OCI-LY7 (cell line): ENCODE results near the gene GRID2IP. TPM values are rescaled to one million over a fixed set of nuclear protein-coding genes. Genes with fewer than 3 reads are reported as not detected.

Experiments used
- BruUV-seq: library from RNA; stranded (reverse); fragments of 400-500 nt; replicated peaks from 2 replicates; lab custom pipeline; 2021; lab: Mats Ljungman, UMichigan
- CTCF ChIA-PET: fragments of 300-600 bp; sonication (Branson Sonifier 250); formaldehyde crosslinking; loops from one replicate; lab custom pipeline; 2022; ENCODE audit warnings: antibody characterized with exemption; ENCODE audit not compliant: unreplicated experiment; lab: Charles Lee
- POLR2A ChIA-PET: fragments of 300-600 bp; sonication (Branson Sonifier 250); formaldehyde crosslinking; loops from one replicate; lab custom pipeline; 2022; ENCODE audit warnings: antibody characterized with exemption; lab: Charles Lee
- DNase-seq: peaks from one replicate; pipeline ENCODE4 v3.0.0-alpha.2; 2015; ENCODE audit warnings: low spot score
- H2AFZ ChIP-seq: fragments of 200-600 bp; sonication (generic), shearing (Covaris generic); 2 replicates; pipeline ENCODE4 v1.6.1; 2014; ENCODE audit warnings: mild to moderate bottlenecking, antibody characterized with exemption, low read length, moderate library complexity
- H3K27ac ChIP-seq: fragments of 200-600 bp; sonication (generic); 2 replicates; pipeline ENCODE4 v1.5.1; 2014; ENCODE audit warnings: mixed run types, low read depth, mild to moderate bottlenecking, moderate library complexity, low read length, inconsistent platforms; ENCODE audit not compliant: poor library complexity, severe bottlenecking
- H3K36me3 ChIP-seq: fragments of 200-600 bp; sonication (generic); 2 replicates; pipeline ENCODE4 v1.6.1; 2014; ENCODE audit warnings: mild to moderate bottlenecking, antibody characterized with exemption, low read length, moderate library complexity, mixed read lengths; ENCODE audit not compliant: insufficient read depth
- H3K4me1 ChIP-seq: fragments of 200-600 bp; sonication (generic); 2 replicates; pipeline ENCODE4 v1.5.1; 2014; ENCODE audit warnings: mild to moderate bottlenecking, low read length; ENCODE audit not compliant: insufficient read depth, poor library complexity, severe bottlenecking
- H3K4me2 ChIP-seq: fragments of 200-600 bp; sonication (generic); 2 replicates; pipeline ENCODE4 v1.6.1; 2014; ENCODE audit warnings: mild to moderate bottlenecking, low read length
- H3K4me3 ChIP-seq: fragments of 200-600 bp; sonication (generic); 2 replicates; pipeline ENCODE4 v1.5.1; 2014; ENCODE audit warnings: mild to moderate bottlenecking, low read depth, low read length; ENCODE audit not compliant: poor library complexity, severe bottlenecking
- H3K79me2 ChIP-seq: fragments of 200-600 bp; sonication (generic); 2 replicates; pipeline ENCODE4 v1.6.1; 2016; ENCODE audit warnings: low read depth, mild to moderate bottlenecking, low read length, moderate library complexity, mixed read lengths; ENCODE audit not compliant: insufficient read depth
- H3K9me2 ChIP-seq: fragments of 200-600 bp; sonication (generic); 2 replicates; pipeline ENCODE4 v1.6.1; 2016; ENCODE audit warnings: mild to moderate bottlenecking, low read length, mixed read lengths; ENCODE audit not compliant: insufficient read depth
- H3K9me3 ChIP-seq: fragments of 200-600 bp; sonication (generic); 2 replicates; pipeline ENCODE4 v1.6.1; 2014; ENCODE audit warnings: mild to moderate bottlenecking, mixed run types, low read length, mixed read lengths
- H4K20me1 ChIP-seq: fragments of 200-600 bp; sonication (generic); 2 replicates; pipeline ENCODE4 v1.6.1; 2014; ENCODE audit warnings: mild to moderate bottlenecking, antibody characterized with exemption, low read length, moderate library complexity, mixed read lengths; ENCODE audit not compliant: insufficient read depth
- CTCF ChIP-seq: fragments of 200-600 bp; sonication (generic); conservative IDR thresholded peaks from 2 replicates; pipeline ENCODE4 v1.5.1; 2014; ENCODE audit warnings: mild to moderate bottlenecking, antibody characterized with exemption, low read length, moderate library complexity, mixed read lengths
- EZH2phosphoT487 ChIP-seq: fragments of 200-600 bp; sonication (generic); IDR thresholded peaks from 2 replicates; pipeline ENCODE4 v1.6.1; 2018; ENCODE audit warnings: low read depth, borderline replicate concordance, mild to moderate bottlenecking, mixed run types, antibody characterized with exemption, low read length, moderate library complexity, mixed read lengths
- intact Hi-C: fragments of 100-400 bp; cut with micrococcal nuclease; formaldehyde crosslinking; loops from one replicate; pipeline ENCODE4 v1.10.0; 2022; ENCODE audit not compliant: unreplicated experiment
- total RNA-seq, 2 experiments: library from RNA; depleted of rRNA in 1 of 2; stranded (reverse); fragments of >200 nt in 1 of 2; shearing (Covaris generic) in 1 of 2; gene quantifications; 2 replicates each; pipeline ENCODE4 v1.2.3, GENCODE V29; 2014 to 2022

GRID2IP gene
- total RNA-seq, 2 experiments from 2014 or later = 0.16 to 0.32 TPM

DNA sequence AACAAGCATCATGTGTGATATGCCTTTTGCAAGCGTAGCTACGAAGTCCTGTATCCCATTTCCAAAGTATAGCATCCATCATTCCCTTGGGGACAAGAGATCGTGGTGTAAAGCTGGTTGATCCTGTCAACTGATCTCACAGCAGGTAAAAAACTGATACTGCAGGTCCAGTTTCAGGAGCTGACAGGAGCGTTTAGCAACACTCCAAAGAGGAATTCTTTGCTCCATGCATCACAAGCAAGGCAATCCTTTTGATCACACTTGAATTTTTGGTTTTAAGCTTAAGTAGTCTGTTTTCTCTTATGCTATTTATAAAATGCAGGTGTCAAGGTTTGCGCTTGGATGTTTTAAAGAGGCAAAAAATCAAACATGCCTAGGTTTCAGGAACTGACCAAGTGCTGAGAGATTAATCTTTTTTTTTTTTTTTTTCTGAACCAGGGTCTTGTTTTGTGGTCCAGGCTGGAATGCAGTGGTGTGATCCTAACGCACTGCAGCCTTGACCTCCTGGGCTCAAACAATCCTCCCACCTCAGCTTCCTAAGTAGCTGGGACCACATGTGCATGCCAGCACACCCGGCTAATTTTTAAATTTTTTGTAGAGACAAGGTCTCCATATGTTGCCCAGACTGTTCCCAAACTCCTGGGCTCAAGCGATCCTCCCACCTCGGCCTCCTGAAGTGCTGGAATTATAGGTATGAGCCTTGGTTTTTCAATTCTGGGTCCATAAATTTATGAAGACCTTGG, 24.2 kb upstream of the GRID2IP start:
- TF ChIP-seq EZH2phosphoT487 = no peak
- TF ChIP-seq CTCF = no peak
- ChIA-PET POLR2A (interaction anchor here (0.5 to 2.0 kb wide), 8 partner anchors 15 to 122 kb away, joined by 3 to 8 read pairs (median 5); partner anchors contain the start of gene INTS15), CTCF (interaction anchor here (0.7 to 1.2 kb wide), 2 partner anchors 15 to 16 kb away, joined by 3 to 4 read pairs; no protein-coding TSS in a partner anchor)
- Histone ChIP-seq H3K79me2 (peaks cover 17% of the 10 kb centered on the region; the same call in 1 of the 2 replicates), H3K4me1 (peaks cover 53% of the 10 kb centered on the region), H3K36me3 (peaks cover 4% of the 10 kb centered on the region; the same call in 1 of the 2 replicates), H3K27ac (peak overlapping the region; percentile 19), H4K20me1 (no peaks in the 10 kb centered on the region), H3K4me2 (peak overlapping the region; percentile 52), H3K4me3 (no peak overlapping the region), H2AFZ (no peak overlapping the region), H3K9me2 (no peaks in the 10 kb centered on the region), H3K9me3 (0 out of 2 replicates have a peak, but pooled peaks cover 6% of the 10 kb centered on the region)
- intact Hi-C loops = no loop called here
- no TSS peak for BruUV-seq
- no peak for DNase-seq

DNA sequence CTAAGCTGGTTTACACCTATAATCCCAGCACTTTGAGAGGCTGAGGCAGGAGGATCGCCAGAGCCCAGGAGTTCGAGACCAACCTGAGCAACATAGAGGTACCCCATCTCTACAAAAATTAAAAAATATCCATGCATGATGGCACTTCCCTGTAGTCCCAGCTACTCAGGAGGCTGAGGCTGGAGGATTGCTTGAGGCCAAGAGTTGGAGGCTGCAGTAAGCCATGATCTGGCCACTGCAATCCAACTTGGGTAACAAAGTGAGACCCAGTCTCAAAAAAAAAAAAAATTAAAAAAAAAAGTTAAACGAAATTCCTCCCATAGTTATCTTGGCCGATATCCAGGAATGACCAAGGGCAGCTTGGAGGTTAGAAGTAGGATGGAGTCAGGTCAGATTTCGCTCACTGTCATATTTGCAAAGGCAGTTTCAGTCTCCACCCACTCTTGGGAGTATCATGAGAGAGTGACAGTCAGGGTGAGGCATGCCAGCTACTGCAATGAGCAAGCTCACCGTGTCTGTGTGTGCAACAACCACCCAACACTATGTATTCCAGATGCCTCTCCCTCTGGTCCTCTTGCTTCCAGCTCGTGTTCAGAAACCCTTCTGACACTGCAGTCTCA, 20.0 kb upstream of the GRID2IP start:
- TF ChIP-seq CTCF = no peak
- TF ChIP-seq EZH2phosphoT487 = no peak
- no peak overlapping the region for H3K4me2 ChIP-seq
- H3K36me3 ChIP-seq = no peaks in the 10 kb centered on the region
- ChIA-PET POLR2A (interaction anchor here (0.5 kb wide), 2 partner anchors 25 to 1803 kb away, joined by 3 read pairs; no protein-coding TSS in a partner anchor), CTCF (interaction anchor here (0.6 kb wide), 1 partner anchor 14 kb away, joined by 5 read pairs; no protein-coding TSS in a partner anchor)
- no peaks in the 10 kb centered on the region for H3K9me2 ChIP-seq
- no peaks in the 10 kb centered on the region for H4K20me1 ChIP-seq
- H3K4me1 ChIP-seq = peaks cover 28% of the 10 kb centered on the region
- no peak overlapping the region for H3K27ac ChIP-seq
- no TSS peak for BruUV-seq
- no peak overlapping the region for H3K4me3 ChIP-seq
- H2AFZ ChIP-seq = no peak overlapping the region
- DNase-seq = no peak
- H3K9me3 ChIP-seq = peaks cover 11% of the 10 kb centered on the region; the same call in 1 of the 2 replicates
- H3K79me2 ChIP-seq = no peaks in the 10 kb centered on the region
- intact Hi-C loops = no loop called here
